Stimulated activated CD4-positive, alpha-beta T cell treated with anti-CD3 and anti-CD28 coated beads, TNF-alpha, amount 100 ng/mL, for 1 hour (primary cell): ENCODE measurements around the gene SLF2.
"Not testable (repeated sequence)": the region's sequence is repeated elsewhere in the genome, so short reads cannot be mapped to it uniquely, and the experiment has no call there.

Experiments
- DNase-seq, 3 donors: peaks; one replicate each; pipeline ENCODE4 v3.0.0-alpha.2; 2020; ENCODE audit warnings: low read depth in 3 of 3, low spot score in 1 of 3

Gene SLF2

DNA sequence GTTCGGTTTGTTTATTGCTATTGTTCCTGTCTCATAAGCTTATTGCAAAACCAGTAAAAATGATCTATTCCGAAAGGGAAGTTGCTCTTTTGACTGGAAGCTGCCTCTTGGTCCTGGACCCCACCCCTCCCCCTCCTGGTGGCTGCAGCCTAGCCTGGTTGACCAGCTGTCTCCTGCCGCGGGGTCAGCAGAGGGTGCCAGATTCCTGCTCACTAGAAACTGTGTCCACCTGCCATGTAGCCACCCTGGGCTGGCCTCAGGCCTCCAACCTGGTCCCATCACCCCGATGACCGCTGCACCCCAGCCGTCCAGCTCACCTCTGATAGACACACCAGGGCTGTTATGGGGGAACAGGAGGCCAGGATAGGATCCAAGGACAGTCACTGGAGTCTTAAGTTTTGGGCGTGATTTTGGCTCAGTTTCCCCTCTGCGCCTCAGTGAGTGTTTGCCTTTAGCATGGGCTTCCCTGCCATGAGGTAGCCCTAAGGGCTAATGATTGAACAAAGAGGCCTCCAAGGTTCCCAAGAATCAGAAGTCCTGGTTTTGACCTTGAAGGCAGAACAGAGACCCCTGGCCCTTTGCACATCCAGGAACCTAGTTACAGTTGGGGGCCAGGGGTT is 32.9 kb upstream of the SLF2 start:
- no peak for DNase-seq

GRCh38 chr10:100881556-100882213 is 31.1 kb upstream of the SLF2 start:
- DNase-seq: no peak

DNA sequence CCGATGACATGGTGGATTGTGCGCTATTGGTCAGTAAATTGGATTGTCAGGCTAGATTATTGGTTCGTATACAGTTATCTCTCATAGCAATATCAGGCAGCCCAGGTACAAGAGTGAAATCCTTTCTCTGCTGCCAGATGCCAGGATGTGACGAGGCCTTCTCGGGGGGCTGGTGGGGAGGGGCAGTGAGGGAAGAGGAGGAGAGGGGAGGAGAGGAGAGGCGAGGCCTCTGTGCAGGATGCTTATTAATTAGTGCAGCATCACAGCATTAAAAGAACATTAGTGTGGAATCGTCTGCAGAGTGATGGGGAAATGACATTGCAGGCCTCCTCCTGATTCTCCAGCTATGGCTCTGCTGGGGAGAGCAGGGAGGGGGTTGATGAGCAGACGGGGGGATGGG is 30.5 kb upstream of the SLF2 start:
- no peak for DNase-seq

DNA sequence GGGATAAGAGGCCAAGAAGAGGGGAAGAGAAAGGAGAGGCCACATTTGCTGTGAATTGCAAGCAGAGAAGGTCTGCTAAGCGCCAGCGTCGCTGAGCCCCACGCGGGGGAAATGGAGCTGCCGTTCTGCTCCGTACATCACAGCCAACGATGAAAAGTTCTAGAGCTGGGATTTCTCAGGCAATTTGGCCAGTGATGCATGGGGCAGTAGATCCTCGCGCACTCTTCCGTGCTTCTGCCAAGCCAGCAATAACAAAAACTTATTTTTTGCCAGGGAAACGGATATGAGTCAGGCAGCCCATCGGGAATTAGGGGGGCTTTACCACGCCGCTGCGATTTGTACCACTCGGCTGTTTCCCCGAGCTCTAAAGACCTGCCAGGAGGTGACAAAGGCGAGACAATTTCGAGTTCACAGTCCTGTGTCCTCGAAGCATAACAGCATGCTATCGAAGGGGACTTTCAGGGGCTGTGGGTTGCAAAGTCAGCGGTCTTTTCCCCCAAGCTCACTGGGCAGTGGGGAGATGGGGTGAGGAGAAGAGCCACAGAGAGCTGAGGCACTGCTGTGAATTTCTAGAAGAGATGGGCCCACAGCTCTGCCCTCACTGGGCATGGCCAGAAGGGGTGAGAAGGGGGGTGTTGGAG is 30.0 kb upstream of the SLF2 start:
- no peak for DNase-seq

- DNase-seq: no peak
Observed at GRCh38 chr10:100883312-100883821, 29.4 kb upstream of the SLF2 start.

- DNase-seq: not testable (repeated sequence)
Observed at GRCh38 chr10:100885611-100886010, 27.2 kb upstream of the SLF2 start.

DNA sequence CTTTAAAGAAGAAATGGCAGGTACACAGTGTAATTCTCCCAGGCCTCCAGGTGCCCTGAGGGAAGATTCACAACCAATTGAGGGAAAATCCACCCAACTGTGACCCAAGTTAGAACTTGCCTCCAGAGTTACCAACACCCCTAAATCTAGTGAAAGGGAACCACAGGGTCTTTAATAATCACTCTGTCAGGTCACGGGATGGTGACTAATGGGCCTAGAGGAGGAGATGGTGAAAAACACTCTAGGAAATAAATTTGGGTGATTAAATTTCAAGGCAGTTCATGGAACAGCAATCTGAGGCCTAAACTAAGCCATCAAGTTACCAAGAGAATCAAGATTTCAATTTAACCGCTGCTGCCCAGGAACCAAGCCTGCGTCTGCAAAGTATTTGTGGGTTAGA is 26.7 kb upstream of the SLF2 start:
- DNase-seq: no peak

DNA sequence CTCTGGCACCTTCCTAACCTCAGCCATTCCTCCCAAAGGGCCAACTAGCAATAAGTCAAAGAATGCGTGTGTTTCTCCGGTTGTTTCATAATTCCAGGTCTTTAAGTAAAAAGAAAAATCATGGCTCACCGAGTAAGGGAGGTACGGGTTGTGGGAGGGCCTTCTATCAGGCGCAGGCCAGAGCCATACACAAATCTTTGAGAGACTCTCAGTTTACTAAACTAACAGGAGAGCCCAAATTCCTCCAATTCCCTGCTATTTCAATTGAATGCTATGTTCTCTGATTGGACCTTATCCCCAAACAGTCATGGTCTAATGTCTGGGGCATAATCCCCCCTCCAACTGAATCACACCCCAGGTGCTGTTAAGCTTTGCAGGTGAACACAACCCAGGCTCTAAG is 26.2 kb upstream of the SLF2 start:
- DNase-seq: no peak

DNA sequence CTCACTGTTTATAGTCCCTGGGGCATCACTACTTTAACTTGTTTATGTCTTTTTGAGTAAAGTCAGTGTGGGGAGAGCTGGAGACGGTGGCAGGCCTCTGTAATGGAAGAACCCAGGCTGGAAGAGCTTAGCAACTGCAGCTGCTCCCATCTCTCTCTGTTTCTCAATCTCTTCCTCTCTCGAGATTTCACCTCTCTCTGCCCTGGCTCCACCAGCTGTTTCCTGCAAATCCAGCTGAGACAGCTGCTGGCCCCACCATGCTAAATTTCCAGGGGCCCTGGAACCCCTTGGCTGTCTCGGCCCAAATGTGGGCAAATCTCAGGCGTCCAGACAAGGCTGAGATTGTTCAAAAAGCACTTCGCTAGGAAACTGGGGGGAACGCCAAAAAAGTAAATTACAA is 25.8 kb upstream of the SLF2 start:
- DNase-seq: no peak

DNA sequence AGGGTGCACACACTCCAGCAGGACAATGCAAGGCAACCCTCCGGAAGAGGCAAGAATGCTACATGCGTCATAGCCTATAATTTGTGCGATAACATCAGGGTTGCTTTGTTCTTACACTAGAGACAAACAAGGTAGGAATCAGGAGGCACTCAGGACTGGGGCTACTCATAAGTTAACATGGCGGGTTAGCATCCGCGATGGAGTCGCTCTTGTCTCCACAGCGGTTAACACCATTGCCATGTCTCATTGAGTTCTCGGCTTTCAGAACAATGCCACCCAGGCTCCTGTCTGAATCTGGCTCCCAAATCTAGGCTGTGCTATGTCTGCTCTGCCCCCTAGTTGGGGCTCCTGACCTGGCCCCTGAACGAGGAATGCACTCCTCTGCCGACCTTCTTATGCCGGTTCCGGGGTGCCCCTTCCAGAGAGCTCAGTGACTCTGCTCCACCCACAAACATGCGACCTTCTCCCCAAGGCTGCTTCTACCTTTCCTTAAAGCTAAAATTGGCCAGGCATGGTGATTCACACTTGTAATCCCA is 24.9 kb upstream of the SLF2 start:
- DNase-seq: no peak

DNA sequence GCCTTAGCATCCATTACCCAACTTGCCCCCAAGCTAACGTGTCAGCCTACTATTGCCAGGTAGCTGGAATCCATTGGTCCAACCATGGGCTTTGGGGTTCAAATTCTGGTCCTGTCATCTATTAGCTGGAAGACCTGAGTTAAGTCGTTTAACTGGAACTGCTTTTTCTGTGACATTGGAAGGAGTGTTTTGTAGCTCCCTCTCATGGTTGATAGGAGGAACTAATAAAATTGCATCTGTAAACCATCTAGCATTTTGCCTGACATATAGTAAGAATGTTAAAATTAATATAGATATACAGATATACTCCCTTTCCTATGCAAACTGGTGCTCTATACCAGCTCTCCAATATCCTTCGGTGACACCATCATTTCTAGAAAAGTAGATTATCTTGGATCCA is 23.8 kb upstream of the SLF2 start:
- no peak for DNase-seq

GRCh38 chr10:100889546-100889945 is 23.2 kb upstream of the SLF2 start:
- no peak for DNase-seq

DNA sequence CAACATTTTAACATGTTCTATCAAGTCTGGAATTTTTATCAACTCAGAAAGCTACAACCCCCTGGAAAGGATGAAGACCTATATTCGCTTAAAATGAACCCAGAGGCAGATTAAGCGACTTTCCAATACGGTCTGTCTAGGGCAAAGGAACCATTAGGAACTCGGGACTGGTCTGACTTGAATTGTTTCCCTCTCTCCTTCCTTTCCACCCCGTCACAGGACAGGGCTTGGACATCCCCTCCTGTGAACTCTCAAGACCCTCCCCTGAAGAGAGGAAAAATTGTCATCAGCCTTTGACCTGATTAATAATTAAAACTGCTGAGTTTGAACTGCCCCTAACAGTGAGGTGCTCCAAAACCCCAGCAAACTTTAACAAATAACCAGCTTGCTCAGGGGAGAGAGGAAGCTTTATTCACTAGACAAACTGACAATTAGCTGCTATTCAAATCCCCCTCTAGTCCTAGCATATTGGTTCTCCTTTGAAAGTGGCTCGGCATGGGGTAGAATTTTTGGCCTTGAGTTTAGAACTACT is 22.6 kb upstream of the SLF2 start:
- no peak for DNase-seq

DNA sequence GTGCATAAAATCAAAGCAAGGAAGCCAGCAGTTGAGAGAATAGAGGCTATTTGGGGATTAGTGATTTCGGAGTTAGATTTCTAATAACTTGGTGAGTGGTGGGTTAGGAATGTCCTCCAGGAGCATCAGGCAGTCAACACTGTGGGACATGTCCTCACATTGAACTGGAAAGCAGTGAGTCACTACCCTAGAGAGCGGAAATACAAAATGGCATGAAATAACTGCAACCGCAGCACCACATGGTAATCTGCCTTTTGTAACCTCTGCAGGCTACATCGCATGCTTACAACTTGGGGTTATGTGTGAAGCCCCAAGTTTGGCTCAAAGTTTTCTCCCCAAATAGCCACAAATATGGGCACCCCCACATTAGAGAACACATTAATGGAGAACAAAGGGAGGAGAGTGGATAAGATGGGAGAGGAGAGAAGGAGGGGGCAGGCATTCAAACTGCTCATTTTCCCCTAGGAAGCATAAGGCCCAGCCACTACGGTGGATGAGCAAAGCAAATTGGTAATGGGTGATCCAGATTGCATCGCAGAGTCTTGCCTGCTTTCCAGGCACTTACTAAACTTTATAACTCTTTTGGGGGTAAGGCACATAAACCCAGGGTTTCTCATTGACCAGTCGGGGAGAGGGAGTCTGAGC is 22.0 kb upstream of the SLF2 start:
- no peak for DNase-seq

GRCh38 chr10:100894033-100894432 is 18.7 kb upstream of the SLF2 start:
- no peak for DNase-seq

- DNase-seq: no peak
Observed at GRCh38 chr10:100894589-100895294, 18.0 kb upstream of the SLF2 start.

- no peak for DNase-seq
Observed at GRCh38 chr10:100895346-100895745, 17.4 kb upstream of the SLF2 start.

- DNase-seq: no peak
Observed at GRCh38 chr10:100895896-100896295, 16.9 kb upstream of the SLF2 start.

DNA sequence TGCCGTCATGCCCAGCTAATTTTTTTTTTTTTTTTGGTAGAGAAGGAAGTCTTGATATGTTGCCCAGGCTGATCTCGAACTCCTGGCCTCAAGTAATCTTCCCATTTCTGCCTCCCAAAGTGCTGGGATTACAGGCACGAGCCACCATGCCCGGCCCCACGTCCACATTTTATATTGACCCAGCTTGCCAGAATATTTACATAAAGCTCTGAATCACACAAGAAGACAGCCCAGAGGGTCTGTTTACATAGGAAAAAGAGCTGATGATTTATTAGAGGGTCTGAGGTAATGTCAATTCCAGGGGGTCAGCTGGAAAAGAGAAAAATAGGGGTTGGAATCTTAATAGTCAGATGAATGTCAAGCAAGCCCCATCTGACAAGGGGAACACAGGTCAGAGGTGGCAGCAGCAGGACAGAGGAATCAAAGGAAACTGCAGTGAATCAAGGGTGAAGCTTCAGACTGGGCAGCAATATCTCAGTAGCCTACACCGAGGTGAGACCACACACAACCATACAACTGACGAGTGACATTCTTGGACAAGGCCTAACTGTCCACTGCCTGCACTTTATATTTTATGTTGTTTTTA is 15.8 kb upstream of the SLF2 start:
- no peak for DNase-seq

- DNase-seq: no peak
Observed at GRCh38 chr10:100897976-100898375, 14.8 kb upstream of the SLF2 start.

GRCh38 chr10:100899171-100899570 is 13.6 kb upstream of the SLF2 start:
- no peak for DNase-seq
